SK-N-MC (cell line): ENCODE data around the gene EPM2A.

Source experiments
- EZH2 ChIP-seq: fragments of 200-600 bp; sonication (generic); IDR thresholded peaks from one replicate; pipeline ENCODE4 v1.6.1; 2017; ENCODE audit warnings: antibody characterized with exemption
- FOXP2 ChIP-seq: optimal IDR thresholded peaks from 2 replicates; pipeline ENCODE3; 2011; ENCODE audit warnings: mild to moderate bottlenecking, moderate library complexity; ENCODE audit not compliant: insufficient read depth; ENCODE audit errors: extremely low read length, control extremely low read depth

DNA sequence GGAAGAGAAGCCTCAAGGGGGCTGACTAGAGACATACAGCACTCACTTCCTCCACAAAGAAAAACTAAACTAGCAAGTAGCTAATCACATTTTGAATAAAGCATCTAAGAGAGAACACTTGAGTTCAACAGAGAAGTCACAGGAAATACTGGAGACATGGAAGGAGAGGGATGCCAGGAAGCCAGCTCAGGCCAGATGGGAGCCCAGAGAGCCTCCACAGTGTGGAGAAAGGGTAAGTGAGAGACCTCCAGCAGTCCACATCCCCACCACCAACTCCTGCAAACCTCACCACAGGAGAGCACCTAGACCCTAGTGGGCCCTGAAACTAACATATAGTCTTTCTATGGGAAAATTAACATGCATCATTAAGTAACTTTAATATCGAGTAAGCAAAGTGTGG lies 79.2 kb downstream of the EPM2A start:
- TF ChIP-seq FOXP2 (no peak), EZH2 (no peak)
